Endothelial cell (in vitro differentiated cells): Measurements from ENCODE around the gene TNS3. TPM values are rescaled to one million over a fixed set of nuclear protein-coding genes. Genes with fewer than 3 reads are reported as not detected.

Source experiments
- DNase-seq: peaks from one replicate; pipeline ENCODE4 v3.0.0; 2021; ENCODE audit warnings: low spot score
- H3K27ac Mint-ChIP-seq: one replicate; pipeline ENCODE4 v1.8.0; 2021; ENCODE audit warnings: mixed read lengths, inconsistent platforms; ENCODE audit not compliant: unreplicated experiment
- H3K27me3 Mint-ChIP-seq: one replicate; pipeline ENCODE4 v1.8.0; 2021; ENCODE audit warnings: mild to moderate bottlenecking, moderate library complexity, mixed read lengths, inconsistent platforms; ENCODE audit not compliant: unreplicated experiment
- H3K36me3 Mint-ChIP-seq: one replicate; pipeline ENCODE4 v1.8.0; 2021; ENCODE audit warnings: mild to moderate bottlenecking, low read depth, mixed read lengths, inconsistent platforms; ENCODE audit not compliant: unreplicated experiment
- H3K4me1 Mint-ChIP-seq: one replicate; pipeline ENCODE4 v1.8.0; 2021; ENCODE audit warnings: mild to moderate bottlenecking, mixed read lengths, inconsistent platforms; ENCODE audit not compliant: unreplicated experiment
- H3K4me3 Mint-ChIP-seq: one replicate; pipeline ENCODE4 v1.8.0; 2021; ENCODE audit warnings: mild to moderate bottlenecking, mixed read lengths, inconsistent platforms; ENCODE audit not compliant: unreplicated experiment
- H3K9me3 Mint-ChIP-seq: one replicate; pipeline ENCODE4 v1.8.0; 2021; ENCODE audit warnings: mixed read lengths, inconsistent platforms; ENCODE audit not compliant: unreplicated experiment
- total RNA-seq: library from RNA; stranded (reverse); fragmentation: NEBNext Ultra II Directional; extraction: Animal tissue kit (Norgen Biotek cat#: 25700); gene quantifications from one replicate; pipeline ENCODE4 v1.2.1, GENCODE V29; 2021; ENCODE audit not compliant: unreplicated experiment
- TF ChIP-seq, protein P1 (sequence below): fragments of 200-600 bp; sonication (generic); IDR thresholded peaks from one replicate; pipeline ENCODE4 v1.5.0; 2021; ENCODE audit warnings: antibody characterized with exemption; ENCODE audit not compliant: unreplicated experiment

Gene TNS3
- total RNA-seq, 1 donor from 2014 or later = 7.5 TPM

DNA sequence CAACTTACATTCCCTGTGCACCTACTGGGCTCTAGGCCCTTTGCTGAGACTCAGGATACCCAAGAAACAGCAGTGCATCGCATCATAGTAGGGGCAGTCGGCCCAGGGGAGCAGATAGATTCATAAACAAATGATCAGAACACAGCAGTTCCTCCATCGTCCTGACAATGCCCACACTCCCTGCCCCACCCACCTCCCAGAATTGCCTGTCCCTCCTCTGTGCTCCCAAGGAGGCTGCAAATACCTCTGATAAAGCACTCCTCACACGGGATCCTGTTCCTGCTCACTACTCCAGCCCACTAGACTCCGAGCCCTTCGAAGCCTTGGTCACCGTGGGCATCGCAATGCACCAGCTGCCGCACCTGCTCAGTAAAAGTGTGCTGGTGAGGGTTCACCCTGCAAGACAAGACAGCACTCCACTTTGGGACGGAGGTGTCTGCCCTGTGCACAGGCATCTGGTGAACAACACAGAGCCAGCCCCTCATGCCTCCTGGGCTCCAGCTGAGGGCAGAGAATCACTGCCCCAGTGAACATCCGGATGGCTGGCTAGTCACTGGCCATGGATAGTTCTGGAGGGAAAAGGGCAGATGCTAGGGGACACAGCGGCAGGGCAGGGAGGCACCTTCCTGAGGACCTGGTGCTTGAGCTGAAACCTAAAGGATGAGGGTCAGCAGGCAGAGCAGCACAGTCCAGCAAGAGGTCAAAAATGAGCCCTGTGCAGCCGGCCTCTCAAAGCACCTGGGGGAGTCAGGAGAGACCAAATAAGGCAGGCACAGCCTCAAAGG lies 60.7 kb downstream of the TNS3 start:
- Mint-ChIP-seq H3K36me3 (no peaks in the 10 kb centered on the region), H3K4me3 (no peak overlapping the region), H3K27ac (no peak overlapping the region), H3K27me3 (peaks cover 7% of the 10 kb centered on the region), H3K4me1 (peaks cover 22% of the 10 kb centered on the region), H3K9me3 (no peaks in the 10 kb centered on the region)
- TF ChIP-seq, protein P1, sequence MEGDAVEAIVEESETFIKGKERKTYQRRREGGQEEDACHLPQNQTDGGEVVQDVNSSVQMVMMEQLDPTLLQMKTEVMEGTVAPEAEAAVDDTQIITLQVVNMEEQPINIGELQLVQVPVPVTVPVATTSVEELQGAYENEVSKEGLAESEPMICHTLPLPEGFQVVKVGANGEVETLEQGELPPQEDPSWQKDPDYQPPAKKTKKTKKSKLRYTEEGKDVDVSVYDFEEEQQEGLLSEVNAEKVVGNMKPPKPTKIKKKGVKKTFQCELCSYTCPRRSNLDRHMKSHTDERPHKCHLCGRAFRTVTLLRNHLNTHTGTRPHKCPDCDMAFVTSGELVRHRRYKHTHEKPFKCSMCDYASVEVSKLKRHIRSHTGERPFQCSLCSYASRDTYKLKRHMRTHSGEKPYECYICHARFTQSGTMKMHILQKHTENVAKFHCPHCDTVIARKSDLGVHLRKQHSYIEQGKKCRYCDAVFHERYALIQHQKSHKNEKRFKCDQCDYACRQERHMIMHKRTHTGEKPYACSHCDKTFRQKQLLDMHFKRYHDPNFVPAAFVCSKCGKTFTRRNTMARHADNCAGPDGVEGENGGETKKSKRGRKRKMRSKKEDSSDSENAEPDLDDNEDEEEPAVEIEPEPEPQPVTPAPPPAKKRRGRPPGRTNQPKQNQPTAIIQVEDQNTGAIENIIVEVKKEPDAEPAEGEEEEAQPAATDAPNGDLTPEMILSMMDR = no peak
- DNase-seq = no peak

DNA sequence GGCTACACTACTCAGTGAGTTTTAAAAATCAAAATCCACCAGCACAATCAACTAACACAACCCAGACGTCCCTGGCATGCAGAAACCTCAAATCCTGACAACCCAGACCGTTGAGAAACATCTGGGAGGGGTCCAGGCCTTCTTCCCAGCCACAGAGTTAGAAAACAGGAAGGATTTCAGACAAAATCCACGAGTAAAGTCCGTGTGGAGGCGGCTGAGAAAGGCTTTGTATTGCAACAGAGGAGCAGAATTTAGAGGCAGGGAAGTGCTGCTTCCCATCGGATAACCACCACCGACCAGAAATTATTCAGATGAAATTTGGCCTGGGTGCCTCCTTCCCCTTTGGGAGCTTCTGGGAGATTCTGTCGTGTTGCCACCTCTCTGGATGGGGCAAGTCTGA lies 61.5 kb downstream of the TNS3 start:
- Mint-ChIP-seq H3K4me3 (no peak overlapping the region), H3K27ac (no peak overlapping the region), H3K36me3 (no peaks in the 10 kb centered on the region), H3K27me3 (peaks cover 7% of the 10 kb centered on the region), H3K4me1 (peaks cover 22% of the 10 kb centered on the region), H3K9me3 (no peaks in the 10 kb centered on the region)
- DNase-seq = no peak
- TF ChIP-seq, protein P1 = no peak

DNA sequence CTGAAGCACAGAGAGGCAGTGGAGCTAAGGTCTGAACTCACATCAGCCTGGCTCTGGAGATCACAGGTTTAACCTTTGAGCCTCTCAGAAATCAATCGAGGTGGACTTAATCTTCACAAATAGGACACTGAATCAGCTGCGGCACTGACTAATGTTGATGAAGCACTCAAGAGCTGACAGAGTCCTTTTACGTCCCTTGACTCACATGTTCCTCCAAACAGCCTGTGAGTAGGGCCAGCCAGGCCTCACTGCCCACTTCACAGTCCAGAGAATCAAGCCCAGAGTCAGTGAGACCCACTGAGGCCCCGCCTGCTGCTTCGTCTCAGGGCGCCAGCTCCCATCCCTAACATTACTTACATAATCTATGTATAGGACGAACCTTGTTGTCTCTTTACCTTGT lies 63.1 kb downstream of the TNS3 start:
- no peaks in the 10 kb centered on the region for H3K36me3 Mint-ChIP-seq
- H3K4me1 Mint-ChIP-seq = peaks cover 22% of the 10 kb centered on the region
- TF ChIP-seq, protein P1 = no peak
- H3K27me3 Mint-ChIP-seq = peaks cover 7% of the 10 kb centered on the region
- no peak overlapping the region for H3K4me3 Mint-ChIP-seq
- H3K27ac Mint-ChIP-seq = no peak overlapping the region
- DNase-seq = no peak
- H3K9me3 Mint-ChIP-seq = no peaks in the 10 kb centered on the region

DNA sequence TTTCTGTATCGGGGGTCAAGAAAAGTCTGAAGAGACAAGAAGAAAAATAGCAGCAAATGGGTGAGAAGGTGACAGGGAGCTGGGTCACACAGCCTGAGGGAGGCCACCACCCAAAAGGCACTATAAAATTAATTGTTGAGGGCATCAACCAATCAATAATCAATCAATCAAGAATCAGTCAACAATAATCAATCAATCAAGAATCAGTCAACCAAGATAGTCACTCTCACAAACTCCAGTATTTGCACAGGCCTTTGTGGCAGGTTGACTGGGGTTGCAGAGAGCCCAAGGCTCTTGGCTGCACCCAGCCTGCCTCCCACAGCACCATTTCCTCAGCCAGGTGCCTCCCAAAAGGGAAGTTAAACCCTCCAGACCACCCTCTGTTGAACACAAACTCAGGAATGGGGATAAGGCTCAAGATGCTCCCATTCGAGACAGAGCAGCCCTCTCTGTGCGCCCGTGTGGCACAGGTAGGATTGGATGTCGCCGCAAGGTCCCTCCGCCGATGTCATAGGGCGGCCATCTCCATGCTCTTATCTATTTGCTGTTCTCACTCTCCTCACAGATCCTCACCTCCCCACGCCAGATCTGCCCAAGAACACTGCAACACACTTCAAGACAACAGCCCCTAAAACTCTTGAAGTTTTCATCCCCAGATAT lies 64.0 kb downstream of the TNS3 start:
- Mint-ChIP-seq H3K9me3 (no peaks in the 10 kb centered on the region), H3K4me1 (peaks cover 22% of the 10 kb centered on the region), H3K36me3 (no peaks in the 10 kb centered on the region), H3K27me3 (peaks cover 3% of the 10 kb centered on the region), H3K27ac (peak overlapping the region; percentile 44), H3K4me3 (no peak overlapping the region)
- DNase-seq = no peak
- TF ChIP-seq, protein P1 = no peak

DNA sequence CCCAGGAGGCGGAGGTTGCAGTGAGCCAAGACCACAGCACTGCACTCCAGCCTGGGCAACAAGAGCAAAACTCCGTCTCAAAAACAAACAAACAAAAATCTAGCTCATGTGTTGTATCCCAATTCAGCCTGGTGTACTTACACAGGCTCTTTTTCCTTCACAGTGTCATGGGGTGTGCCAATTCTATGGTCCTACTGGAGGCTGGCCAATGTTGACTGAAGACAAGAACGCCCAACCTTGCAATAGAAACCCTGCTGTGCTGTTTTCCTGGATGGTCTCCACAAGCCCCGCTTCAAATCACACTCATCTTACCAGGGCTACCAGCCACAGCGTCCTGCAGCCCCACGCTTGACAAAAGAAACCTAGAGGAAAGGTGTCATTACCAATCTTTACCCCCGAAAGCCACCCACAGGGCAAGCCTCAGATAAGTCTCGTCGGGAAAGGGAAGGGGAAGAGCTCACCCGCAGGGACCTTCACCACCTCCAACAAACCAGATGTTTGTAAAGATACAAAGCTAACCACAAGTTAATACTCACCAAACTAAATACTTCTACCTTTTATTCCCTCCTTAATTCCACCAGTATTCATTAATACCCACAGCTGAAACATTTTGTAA lies 64.8 kb downstream of the TNS3 start:
- DNase-seq = no peak
- Mint-ChIP-seq H3K4me1 (peaks cover 22% of the 10 kb centered on the region), H3K27ac (no peak overlapping the region), H3K27me3 (peaks cover 2% of the 10 kb centered on the region), H3K36me3 (no peaks in the 10 kb centered on the region), H3K4me3 (no peak overlapping the region), H3K9me3 (no peaks in the 10 kb centered on the region)
- TF ChIP-seq, protein P1 = no peak
